GM21526 (cell line): ENCODE data around the gene LRBA.

ENCODE experiments used
- ATAC-seq: cut with Tn5 transposase; IDR thresholded peaks from one replicate; pipeline ENCODE4 v1.9.1; 2021; ENCODE audit warnings: moderate library complexity; ENCODE audit not compliant: unreplicated experiment, low FRiP score

Gene LRBA

GRCh38 chr4:150624055-150624454 is 391.0 kb downstream of the LRBA start:
- ATAC-seq: no peak

DNA sequence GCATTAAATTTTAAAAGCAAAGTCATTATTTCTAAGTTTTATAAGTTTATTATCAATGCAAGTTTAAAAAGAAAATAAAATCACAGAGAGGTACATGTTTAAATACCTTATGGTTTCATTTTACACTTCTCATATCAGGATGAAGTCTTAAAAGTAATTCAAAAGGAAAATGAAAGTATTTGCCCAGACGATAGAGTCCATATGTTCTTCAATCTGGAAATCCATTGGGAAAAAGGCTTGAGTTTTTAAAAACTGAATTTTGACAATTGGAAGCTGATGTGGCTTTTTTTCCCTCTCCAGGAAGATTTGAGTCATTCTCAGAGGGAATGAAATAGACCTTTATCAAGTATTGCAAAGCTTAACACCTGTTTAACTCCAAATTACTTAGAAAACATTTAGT is 396.0 kb downstream of the LRBA start:
- no peak for ATAC-seq

DNA sequence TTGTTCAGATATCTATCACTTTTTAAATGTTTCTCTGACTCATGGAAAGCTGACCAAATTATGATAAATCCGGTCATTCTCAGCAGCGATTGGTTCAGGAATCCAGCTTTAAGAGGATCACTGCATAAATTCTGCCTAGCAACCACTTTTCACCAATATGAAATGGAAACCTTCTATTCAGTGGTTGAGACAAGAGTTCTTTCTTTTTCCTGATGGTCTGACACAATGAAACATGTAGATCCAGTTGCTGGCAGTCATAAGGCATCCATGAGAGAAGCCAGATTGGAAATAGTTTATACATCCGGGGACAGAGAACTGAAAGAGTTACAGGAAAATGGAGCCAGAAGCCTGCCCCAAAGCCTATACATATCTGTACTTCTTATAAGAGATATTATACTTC is 406.0 kb downstream of the LRBA start:
- ATAC-seq: no peak

GRCh38 chr4:150600812-150601445 is 414.2 kb downstream of the LRBA start:
- ATAC-seq: no peak

DNA sequence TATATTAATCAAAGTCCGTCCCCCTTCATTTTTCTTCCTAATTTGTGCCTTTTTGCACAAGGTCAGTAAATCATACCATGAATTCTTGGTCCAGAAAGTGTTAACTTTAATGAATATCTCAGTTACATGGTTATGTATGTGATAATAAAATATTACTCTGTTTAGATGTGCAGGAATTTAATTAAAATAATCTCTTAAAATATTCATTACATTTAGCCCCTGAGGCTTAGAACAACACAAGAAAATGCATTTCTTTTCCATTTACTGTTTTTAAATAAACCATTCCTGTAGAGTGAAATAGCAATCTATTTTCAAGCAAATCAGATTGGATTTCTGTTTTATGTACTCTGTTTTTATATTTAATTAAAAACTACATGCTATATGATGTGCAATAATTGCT is 415.5 kb downstream of the LRBA start:
- ATAC-seq: no peak

- ATAC-seq: no peak
These were observed 416.2 kb downstream of the LRBA start for GRCh38 chr4:150598909-150599308.

- no peak for ATAC-seq
These were observed 421.1 kb downstream of the LRBA start for GRCh38 chr4:150593996-150594395.

DNA sequence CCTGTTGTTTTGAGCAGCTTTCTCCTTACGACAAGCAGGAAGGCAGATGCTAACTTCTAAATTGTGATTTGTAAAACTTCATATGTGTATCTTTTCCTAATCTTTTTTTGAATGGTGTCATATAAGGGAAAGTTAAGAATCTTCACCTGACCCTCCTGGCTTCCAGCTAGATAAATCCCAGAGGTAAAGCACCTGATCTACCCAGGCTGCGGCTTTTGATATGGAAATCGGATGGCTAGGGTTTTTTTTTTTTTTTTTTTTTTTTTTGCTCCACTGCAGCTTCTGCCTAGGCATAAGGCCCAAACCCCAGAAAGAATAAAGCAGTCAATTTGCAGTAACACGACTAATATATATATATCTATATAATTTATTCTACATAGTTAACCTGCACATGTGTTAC is 423.2 kb downstream of the LRBA start:
- ATAC-seq: no peak

- ATAC-seq: no peak
These were observed 423.7 kb downstream of the LRBA start for GRCh38 chr4:150591406-150591805.

- ATAC-seq: no peak
These were observed 424.5 kb downstream of the LRBA start for GRCh38 chr4:150590631-150591030.

DNA sequence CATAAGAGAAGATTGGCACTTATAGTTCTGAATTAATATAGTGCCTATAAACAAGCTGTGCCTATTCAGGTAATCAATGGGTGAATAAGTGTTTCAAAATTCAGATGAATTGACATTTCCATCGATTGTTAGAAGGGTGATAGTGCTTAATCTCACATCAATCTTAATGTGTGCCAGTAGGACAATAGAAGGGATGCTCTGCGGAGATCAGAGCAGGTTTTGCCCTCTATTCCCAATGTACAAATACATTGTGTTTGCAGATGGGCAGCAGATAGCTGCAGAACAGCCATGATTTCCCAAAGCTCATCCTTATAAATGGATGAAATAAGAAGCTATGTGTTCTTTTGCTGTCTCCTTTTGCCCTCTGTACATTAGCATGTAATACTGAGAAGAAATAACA is 425.9 kb downstream of the LRBA start:
- ATAC-seq: no peak

DNA sequence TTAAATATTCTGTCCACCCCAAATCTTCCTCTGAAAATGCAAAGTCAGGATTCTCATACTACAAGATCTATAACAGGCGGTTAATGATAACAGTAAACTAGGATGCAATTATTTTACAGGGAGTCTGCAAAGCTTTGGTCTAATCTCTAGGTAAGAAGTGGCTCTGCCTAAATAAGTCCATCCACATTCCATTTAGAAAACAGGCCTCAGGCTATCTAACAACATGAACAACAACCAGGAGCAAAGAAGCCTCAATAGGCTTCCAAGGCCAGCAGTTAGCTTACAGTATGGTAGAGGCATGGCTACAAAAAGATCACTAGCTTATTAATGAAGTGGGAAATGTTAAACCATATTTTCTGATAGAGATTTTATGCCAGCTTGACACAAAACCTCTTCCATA is 426.8 kb downstream of the LRBA start:
- ATAC-seq: no peak

GRCh38 chr4:150586162-150586810 is 428.8 kb downstream of the LRBA start:
- no peak for ATAC-seq

DNA sequence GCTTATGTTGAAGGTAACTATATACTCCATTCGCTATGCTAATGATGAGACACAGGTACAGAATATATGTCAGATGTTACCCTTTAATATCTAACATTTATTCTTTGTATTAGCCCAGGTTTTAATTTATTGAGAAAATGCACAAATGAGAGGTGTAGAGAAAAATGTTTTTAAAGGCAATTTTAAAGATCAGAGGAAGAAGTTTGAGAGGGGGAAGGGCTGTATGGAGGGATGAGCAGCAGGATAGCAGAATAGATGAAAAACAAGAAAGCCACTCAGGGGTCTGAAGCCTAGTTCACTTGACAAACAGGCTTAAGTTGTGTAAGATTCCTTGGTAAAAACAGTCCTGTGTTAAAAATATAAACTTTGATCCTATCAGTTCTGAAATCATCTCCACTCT is 429.5 kb downstream of the LRBA start:
- no peak for ATAC-seq

DNA sequence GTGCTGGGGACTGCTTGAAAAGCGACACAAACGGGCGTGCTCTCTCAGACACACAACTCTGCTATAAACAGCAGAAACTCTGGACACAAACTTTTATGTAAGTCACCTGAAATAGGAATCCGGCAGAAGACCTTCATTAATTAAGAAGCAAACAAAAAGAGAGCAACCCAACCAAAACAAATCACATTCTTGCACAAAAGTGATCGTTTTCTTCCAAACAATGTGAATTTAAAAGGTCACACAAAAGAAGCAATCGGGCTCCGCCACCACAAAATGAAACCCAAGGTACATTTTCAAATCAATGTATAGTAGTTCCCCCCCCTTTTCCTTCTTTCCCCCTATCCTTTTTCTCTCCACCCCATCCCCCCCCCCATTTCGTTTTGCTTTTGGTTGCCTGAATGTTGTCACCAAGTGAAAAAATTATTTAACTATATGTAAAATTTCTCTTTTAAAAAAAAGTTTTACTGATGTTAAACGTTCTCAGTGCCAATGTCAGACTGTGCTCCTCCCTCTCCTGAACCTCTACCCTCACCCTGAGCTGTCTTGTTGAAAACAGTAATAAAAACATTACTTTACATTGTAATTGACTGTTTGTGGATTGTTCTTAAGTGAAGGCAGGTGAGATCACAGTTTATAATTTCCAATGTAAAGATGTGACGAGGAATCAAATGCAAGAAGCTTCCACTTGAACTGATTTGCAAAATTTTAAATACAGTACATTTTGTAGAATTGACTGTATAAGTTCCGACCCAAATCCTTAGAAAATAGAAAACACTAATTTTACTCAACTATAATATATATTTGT is 430.8 kb downstream of the LRBA start:
- ATAC-seq: no peak

GRCh38 chr4:150583287-150584110 is 431.6 kb downstream of the LRBA start:
- ATAC-seq: no peak

GRCh38 chr4:150582873-150583286 is 432.2 kb downstream of the LRBA start:
- ATAC-seq: no peak

DNA sequence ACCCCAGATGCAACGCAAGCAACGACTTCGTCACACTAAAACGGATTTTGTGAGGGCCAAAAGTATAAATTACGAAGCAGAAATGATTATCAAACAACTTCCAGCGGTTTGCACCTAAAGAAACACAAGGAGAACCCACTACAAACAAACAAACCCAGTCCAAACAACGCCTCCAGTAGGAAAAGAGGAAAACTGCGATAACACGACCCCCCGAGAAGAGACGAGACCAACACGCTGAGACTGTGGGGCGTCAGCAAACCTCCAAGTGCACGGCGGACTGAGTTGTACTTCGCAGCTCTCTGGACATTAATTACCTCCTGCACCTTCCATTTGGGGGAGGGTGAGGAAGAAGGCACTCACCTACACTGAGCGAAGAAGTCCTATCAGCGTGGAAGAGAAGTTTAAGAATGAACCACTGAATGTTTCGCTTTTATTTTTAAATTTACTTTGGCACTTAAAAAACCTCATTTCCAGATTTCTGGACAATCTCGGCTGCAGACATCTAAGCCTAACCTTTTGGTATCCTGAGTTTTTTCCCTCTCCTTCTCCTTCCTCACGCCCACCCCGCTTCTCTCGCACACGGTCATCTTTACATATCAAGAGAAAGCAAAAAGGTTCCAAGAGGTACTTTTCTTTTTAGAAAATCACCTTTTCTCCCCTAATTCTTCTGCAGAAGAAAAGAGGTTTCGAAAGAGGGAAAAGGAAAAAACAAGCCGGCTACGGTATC is 432.8 kb downstream of the LRBA start, which contains the start of gene MAB21L2:
Gene MAB21L2 (plus strand): TSS at position 6 of the 727 bp plus-strand sequence. CDS start 879 bp downstream, outside the sequence.
- no peak for ATAC-seq

DNA sequence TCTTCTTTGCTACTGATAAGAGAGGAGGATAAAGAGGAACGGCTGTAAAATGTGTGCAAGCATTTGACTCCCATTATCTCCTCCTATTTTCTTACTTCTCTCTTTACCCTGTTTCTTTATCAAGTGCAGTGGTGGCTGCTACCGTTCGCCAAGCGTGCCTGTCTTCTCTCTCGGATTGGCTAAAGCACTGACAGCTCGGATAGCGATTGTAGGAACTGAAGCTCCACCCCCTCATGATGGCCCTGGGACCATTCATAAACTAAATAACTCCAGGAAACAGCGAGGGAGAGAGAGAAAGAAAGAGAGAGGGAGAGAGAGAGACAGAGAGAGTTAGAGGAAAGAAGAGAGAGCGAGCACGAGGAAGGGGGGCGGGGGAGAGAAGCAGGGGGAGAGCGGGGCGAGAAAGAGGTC is 433.4 kb downstream of the LRBA start:
- ATAC-seq: no peak

DNA sequence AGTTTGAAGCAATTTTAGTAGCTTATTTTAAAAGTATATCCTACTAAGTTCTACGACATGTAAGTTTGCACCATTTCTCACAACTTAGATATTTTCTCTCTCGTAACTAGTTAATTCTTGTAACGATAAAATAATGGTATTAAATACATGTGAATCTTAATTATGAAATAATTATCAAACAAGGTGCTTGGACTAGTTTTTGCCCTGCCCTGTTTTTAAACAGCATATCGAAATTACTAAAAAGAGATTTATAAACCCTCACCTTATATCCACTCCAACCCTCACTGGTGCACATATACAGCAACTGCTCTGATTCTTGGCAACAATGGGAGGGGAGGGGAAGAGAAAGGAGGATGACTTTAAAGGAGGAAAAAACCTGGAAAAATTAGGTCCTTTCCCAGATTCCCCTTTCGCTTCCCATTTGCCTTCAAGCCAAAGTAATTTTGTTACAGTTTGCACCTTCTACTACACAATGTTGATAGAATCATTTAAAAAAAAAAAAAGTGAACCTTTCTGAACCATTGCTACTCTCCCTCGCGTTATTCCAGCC is 434.0 kb downstream of the LRBA start:
- no peak for ATAC-seq
